Progenitor cell of endocrine pancreas (in vitro differentiated cells): ENCODE data around the gene STK17A. TPM values are rescaled to one million over a fixed set of nuclear protein-coding genes. Genes with fewer than 3 reads are reported as not detected.
"Not testable (repeated sequence)": the region's sequence is repeated elsewhere in the genome, so short reads cannot be mapped to it uniquely, and the experiment has no call there.

Source experiments
- DNase-seq: peaks from one replicate; pipeline ENCODE4 v3.0.0; 2021; ENCODE audit warnings: low spot score; ENCODE audit not compliant: unreplicated experiment
- H3K27ac Mint-ChIP-seq: 2 replicates; pipeline ENCODE4 v1.8.0; 2021; ENCODE audit warnings: mild to moderate bottlenecking, moderate library complexity, mixed read lengths
- H3K27me3 Mint-ChIP-seq: 2 replicates; pipeline ENCODE4 v1.8.0; 2021; ENCODE audit warnings: mixed read lengths
- H3K36me3 Mint-ChIP-seq: 2 replicates; pipeline ENCODE4 v1.8.0; 2022; ENCODE audit warnings: mixed read lengths; ENCODE audit not compliant: insufficient read depth
- H3K4me1 Mint-ChIP-seq: 2 replicates; pipeline ENCODE4 v1.8.0; 2021; ENCODE audit warnings: low read depth, mixed read lengths
- H3K4me3 Mint-ChIP-seq: 2 replicates; pipeline ENCODE4 v1.8.0; 2021; ENCODE audit warnings: low read depth, mild to moderate bottlenecking, moderate library complexity, mixed read lengths
- H3K9me3 Mint-ChIP-seq: 2 replicates; pipeline ENCODE4 v1.8.0; 2021; ENCODE audit warnings: low read depth, mixed read lengths
- total RNA-seq: library from RNA; stranded (reverse); gene quantifications from 2 replicates; pipeline ENCODE4 v1.2.1, GENCODE V29; 2021
- TF ChIP-seq, protein P1 (sequence below): fragments of 200-600 bp; sonication (generic); IDR thresholded peaks from one replicate; pipeline ENCODE4 v1.5.0; 2021; ENCODE audit warnings: antibody characterized with exemption, mild to moderate bottlenecking; ENCODE audit not compliant: unreplicated experiment

The STK17A gene
- total RNA-seq, 1 donor from 2014 or later: 23.0 TPM

DNA sequence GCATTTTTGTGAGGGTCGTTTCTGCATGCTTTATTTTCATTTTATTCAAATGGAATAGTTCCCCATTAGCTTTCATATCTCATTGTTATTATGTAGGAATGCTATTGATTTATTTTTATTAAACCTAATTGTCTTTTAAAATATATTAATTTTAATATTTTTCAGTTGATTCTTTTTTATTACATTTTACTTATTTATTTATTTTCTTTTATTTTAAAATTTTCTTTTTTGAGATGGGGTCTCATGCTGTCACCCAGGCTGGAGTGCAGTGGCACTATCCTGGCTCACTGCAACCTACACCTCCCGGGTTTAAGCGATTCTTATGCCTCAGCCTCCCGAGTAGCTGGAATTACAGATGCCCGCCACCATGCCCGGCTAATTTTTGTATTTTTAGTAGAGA, 7.4 kb upstream of the STK17A start:
- Mint-ChIP-seq H3K4me3 (no peak overlapping the region), H3K27me3 (no peaks in the 10 kb centered on the region), H3K27ac (no peak overlapping the region), H3K4me1 (peaks cover 3% of the 10 kb centered on the region), H3K36me3 (no peaks in the 10 kb centered on the region), H3K9me3 (peaks cover 3% of the 10 kb centered on the region)
- TF ChIP-seq, protein P1, sequence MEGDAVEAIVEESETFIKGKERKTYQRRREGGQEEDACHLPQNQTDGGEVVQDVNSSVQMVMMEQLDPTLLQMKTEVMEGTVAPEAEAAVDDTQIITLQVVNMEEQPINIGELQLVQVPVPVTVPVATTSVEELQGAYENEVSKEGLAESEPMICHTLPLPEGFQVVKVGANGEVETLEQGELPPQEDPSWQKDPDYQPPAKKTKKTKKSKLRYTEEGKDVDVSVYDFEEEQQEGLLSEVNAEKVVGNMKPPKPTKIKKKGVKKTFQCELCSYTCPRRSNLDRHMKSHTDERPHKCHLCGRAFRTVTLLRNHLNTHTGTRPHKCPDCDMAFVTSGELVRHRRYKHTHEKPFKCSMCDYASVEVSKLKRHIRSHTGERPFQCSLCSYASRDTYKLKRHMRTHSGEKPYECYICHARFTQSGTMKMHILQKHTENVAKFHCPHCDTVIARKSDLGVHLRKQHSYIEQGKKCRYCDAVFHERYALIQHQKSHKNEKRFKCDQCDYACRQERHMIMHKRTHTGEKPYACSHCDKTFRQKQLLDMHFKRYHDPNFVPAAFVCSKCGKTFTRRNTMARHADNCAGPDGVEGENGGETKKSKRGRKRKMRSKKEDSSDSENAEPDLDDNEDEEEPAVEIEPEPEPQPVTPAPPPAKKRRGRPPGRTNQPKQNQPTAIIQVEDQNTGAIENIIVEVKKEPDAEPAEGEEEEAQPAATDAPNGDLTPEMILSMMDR: no peak
- no peak for DNase-seq

DNA sequence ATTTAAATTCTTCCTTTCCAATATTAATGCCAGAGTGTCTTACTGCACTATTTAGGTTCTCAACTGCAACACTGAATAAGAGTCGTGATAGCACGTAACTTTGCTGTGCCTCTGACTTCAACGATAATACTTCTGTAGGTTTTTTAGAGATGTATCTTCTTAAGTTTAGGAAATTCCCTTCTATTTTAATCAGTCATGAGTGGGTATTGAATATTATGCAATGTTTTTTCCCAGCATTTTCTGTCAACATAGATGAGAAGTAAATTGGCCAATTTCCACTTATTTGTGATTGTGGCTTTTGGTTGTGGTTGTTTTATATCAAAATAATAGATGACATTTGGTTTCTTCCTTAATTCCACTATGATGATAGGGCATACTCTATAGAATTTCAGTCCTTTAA, 6.7 kb upstream of the STK17A start:
- TF ChIP-seq, protein P1: no peak

DNA sequence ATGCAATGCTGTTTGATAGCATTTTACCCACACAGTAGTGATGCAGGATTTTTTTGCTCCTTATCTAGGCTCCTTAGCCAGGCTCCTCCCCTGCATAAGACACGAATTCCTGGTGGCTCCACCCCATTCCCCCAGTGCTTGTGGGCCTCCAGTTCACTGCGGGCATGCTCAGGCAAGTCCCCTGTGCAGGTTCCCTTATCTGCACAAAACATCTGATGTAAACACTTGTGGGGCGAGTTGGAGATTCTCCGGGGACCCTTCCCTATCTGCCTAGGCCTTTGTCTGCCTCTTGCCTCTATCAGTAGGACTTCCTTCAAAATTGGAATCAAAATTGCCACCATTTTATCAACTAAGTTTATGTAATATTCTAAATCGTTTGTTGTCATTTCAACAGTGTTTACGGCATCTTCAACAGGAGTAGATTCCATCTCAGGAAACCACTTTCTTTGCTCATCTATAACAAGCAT, 5.4 kb upstream of the STK17A start:
- Mint-ChIP-seq H3K4me1 (peaks cover 10% of the 10 kb centered on the region), H3K36me3 (no peaks in the 10 kb centered on the region), H3K27ac (peak overlapping the region; percentile 44), H3K4me3 (no peak overlapping the region), H3K9me3 (peaks cover 3% of the 10 kb centered on the region), H3K27me3 (no peaks in the 10 kb centered on the region)
- DNase-seq: no peak
- TF ChIP-seq, protein P1: no peak

More for the DNA sequence above, 6.7 kb upstream of the STK17A start:
- H3K4me3 Mint-ChIP-seq: no peak overlapping the region
- H3K27me3 Mint-ChIP-seq: no peaks in the 10 kb centered on the region
- no peak for DNase-seq
- H3K27ac Mint-ChIP-seq: no peak overlapping the region
- H3K9me3 Mint-ChIP-seq: peaks cover 3% of the 10 kb centered on the region
- no peaks in the 10 kb centered on the region for H3K36me3 Mint-ChIP-seq
- peaks cover 3% of the 10 kb centered on the region for H3K4me1 Mint-ChIP-seq

DNA sequence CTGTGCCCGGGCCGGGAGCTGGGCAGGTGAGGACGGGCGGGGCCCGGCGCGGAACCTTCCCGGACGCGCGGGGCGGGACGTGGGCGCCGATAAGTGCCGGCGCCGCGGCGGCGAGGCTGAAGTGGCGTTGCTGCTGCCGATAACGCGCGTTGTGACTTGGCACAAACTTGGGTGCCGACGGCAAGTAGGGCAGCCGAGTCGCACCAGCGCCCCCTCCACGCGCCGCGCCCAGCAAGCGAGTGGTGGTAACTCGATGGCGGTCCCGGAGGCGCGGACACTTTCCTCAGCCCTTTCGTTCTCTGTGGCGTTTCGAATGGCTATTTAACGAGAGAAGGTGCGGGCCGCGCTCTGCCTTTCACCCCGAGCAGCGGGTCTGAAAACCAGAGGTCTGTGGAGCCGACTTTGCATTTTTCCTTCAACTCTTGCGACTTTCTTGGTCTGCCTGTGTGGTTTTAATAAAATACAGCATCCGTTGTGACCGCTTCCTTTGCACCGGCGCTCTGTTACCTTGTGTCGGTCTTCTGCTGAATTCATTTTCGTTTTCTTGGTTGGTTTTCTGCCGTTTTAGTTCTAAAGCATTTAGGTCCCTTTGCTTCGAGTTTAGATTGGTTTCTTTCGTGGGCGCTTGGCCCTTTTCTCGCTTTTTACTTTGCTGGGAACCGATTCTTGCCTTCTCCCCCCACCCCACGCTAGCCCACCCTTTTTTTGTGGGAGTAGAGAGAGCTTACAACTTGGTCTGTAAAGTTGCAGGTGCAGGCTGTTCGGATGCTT, 701 bp downstream of the STK17A start:
- peak; percentile 55 for DNase-seq
- Mint-ChIP-seq H3K36me3 (no peaks in the 10 kb centered on the region), H3K4me1 (peaks cover 37% of the 10 kb centered on the region), H3K9me3 (peaks cover 3% of the 10 kb centered on the region), H3K4me3 (peak overlapping the region; percentile 81), H3K27ac (peak overlapping the region; percentile 95), H3K27me3 (no peaks in the 10 kb centered on the region)
- TF ChIP-seq, protein P1: peak; percentile 31

DNA sequence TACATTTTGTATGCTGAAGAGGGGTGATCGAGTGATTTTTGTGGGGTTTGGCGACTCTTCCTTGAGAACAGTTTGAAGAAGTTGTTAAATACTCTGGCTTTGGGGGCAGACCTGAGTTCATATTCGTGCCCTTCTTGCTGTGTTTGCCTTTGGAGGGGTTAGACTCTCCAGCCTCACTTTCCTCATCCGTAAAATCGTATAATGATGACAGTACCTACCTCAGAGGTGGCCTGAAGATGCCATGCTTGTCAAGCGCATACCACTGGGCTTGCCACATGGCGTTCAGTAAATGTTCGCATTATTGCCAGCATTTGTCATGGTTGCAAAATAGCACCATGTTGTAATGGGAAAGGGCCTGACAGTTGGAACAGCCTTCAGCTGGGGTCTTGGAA, 1.3 kb downstream of the STK17A start:
- Mint-ChIP-seq H3K27ac (peak overlapping the region; percentile 95), H3K9me3 (peaks cover under 1% of the 10 kb centered on the region), H3K27me3 (no peaks in the 10 kb centered on the region), H3K4me1 (peaks cover 41% of the 10 kb centered on the region), H3K36me3 (no peaks in the 10 kb centered on the region), H3K4me3 (peak overlapping the region; percentile 81)
- DNase-seq: no peak
- TF ChIP-seq, protein P1: no peak

DNA sequence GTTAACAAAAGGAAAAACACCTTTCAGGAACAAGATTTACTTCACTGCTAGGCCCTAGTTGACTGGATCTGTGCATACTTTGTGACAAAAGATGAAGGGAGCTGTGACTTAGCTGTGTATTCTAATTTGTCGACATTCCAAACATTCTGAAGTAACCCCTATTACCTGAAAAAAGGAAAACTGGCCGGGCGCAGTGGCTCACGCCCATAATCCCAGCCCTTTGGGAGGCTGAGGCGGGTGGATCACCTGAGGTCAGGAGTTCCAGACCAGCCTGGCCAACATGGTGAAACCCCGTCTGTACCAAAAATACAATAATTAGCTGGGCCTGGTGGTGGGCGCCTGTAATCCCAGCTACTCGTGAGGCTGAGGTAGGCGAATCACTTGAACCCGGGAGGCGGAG, 1.8 kb downstream of the STK17A start:
- H3K27ac Mint-ChIP-seq: peak overlapping the region; percentile 95

More for the DNA sequence above, 1.8 kb downstream of the STK17A start:
- peaks cover 45% of the 10 kb centered on the region for H3K4me1 Mint-ChIP-seq
- DNase-seq, H3K9me3 Mint-ChIP-seq, H3K36me3 Mint-ChIP-seq, H3K27me3 Mint-ChIP-seq: not testable (repeated sequence)
- peak overlapping the region; percentile 81 for H3K4me3 Mint-ChIP-seq
